DMS114 treated with DMSO at 0.1 percent for 48 hours (cell line): ENCODE results near the gene BNIP5.
"Not testable (repeated sequence)": the region's sequence is repeated elsewhere in the genome, so short reads cannot be mapped to it uniquely, and the experiment has no call there.

Source experiments
- DNase-seq: peaks from one replicate; lab custom pipeline; 2025; ENCODE audit not compliant: unreplicated experiment; lab: John Stamatoyannopoulos, UW

The BNIP5 gene

GRCh38 chr6:36345681-36346466 is 9.2 kb upstream of the BNIP5 start:
- no peak for DNase-seq

GRCh38 chr6:36343109-36343680 is 6.5 kb upstream of the BNIP5 start:
- no peak for DNase-seq

GRCh38 chr6:36340618-36341454 is 4.1 kb upstream of the BNIP5 start:
- no peak for DNase-seq

GRCh38 chr6:36340306-36340617 is 3.6 kb upstream of the BNIP5 start:
- no peak for DNase-seq

- DNase-seq: no peak
These were observed 2.5 kb upstream of the BNIP5 start for GRCh38 chr6:36339146-36339545.

- DNase-seq: not testable (repeated sequence)
These were observed 1.5 kb upstream of the BNIP5 start for GRCh38 chr6:36338223-36338622.

- no peak for DNase-seq
These were observed 1.1 kb upstream of the BNIP5 start for GRCh38 chr6:36337814-36338213.

GRCh38 chr6:36336208-36336710 is 429 bp downstream of the BNIP5 start:
- DNase-seq: no peak

- no peak for DNase-seq
These were observed 1.1 kb downstream of the BNIP5 start for GRCh38 chr6:36335465-36336207.

GRCh38 chr6:36334832-36335459 is 1.7 kb downstream of the BNIP5 start:
- no peak for DNase-seq

GRCh38 chr6:36333931-36334725 is 2.6 kb downstream of the BNIP5 start:
- no peak for DNase-seq

GRCh38 chr6:36333171-36333895 is 3.4 kb downstream of the BNIP5 start:
- DNase-seq: no peak

GRCh38 chr6:36331381-36331780 is 5.3 kb downstream of the BNIP5 start:
- DNase-seq: no peak

GRCh38 chr6:36330366-36330765 is 6.3 kb downstream of the BNIP5 start:
- DNase-seq: no peak

GRCh38 chr6:36329798-36330291 is 6.8 kb downstream of the BNIP5 start:
- DNase-seq: no peak

GRCh38 chr6:36328600-36328999 is 8.1 kb downstream of the BNIP5 start:
- DNase-seq: no peak

- DNase-seq: no peak
These were observed 8.8 kb downstream of the BNIP5 start for GRCh38 chr6:36327919-36328236.

GRCh38 chr6:36327226-36327918 is 9.3 kb downstream of the BNIP5 start:
- no peak for DNase-seq
